Activated naive CD4-positive, alpha-beta T cell treated with anti-CD3 and anti-CD28 coated beads for 36 hours (primary cell): Measurements from ENCODE around the gene GFOD1. TPM values are rescaled to one million over a fixed set of nuclear protein-coding genes. Genes with fewer than 3 reads are reported as not detected.
"Not testable (repeated sequence)": the region's sequence is repeated elsewhere in the genome, so short reads cannot be mapped to it uniquely, and the experiment has no call there.

Experiments used
- CTCF ChIA-PET: fragments of 350-600 bp; sonication (Branson Sonifier 250); formaldehyde crosslinking; loops from one replicate; lab custom pipeline; 2021; ENCODE audit warnings: antibody characterized with exemption; lab: Charles Lee
- DNase-seq: peaks from one replicate; pipeline ENCODE4 v3.0.0-alpha.2; 2020
- H3K27ac Mint-ChIP-seq: one replicate; pipeline ENCODE4 v1.8.0; 2021; ENCODE audit warnings: mild to moderate bottlenecking, mixed read lengths
- H3K27me3 Mint-ChIP-seq: one replicate; pipeline ENCODE4 v1.8.0; 2021; ENCODE audit warnings: low read depth, mixed read lengths
- H3K36me3 Mint-ChIP-seq: one replicate; pipeline ENCODE4 v1.8.0; 2021; ENCODE audit warnings: low read depth, mixed read lengths
- H3K4me1 Mint-ChIP-seq: one replicate; pipeline ENCODE4 v1.8.0; 2021; ENCODE audit warnings: low read depth, mixed read lengths
- H3K4me3 Mint-ChIP-seq: one replicate; pipeline ENCODE4 v1.8.0; 2021; ENCODE audit warnings: mild to moderate bottlenecking, moderate library complexity, mixed read lengths
- H3K9me3 Mint-ChIP-seq: one replicate; pipeline ENCODE4 v1.8.0; 2021; ENCODE audit warnings: mixed read lengths
- intact Hi-C: fragments of 100-400 bp; cut with micrococcal nuclease; formaldehyde crosslinking; loops from one replicate; pipeline ENCODE4 v1.15.1; 2023
- total RNA-seq, 2 experiments: library from RNA; stranded (reverse); gene quantifications; one replicate each; pipeline ENCODE4 v1.2.3, GENCODE V29; 2021

GFOD1 gene
- total RNA-seq, 2 experiments from 2014 or later: 3.7 to 4.2 TPM

- CTCF ChIA-PET: no interaction called here
- no peaks in the 10 kb centered on the region for H3K27me3 Mint-ChIP-seq
- no peak overlapping the region for H3K27ac Mint-ChIP-seq
Observed at GRCh38 chr6:13400772-13401171, 86.6 kb downstream of the GFOD1 start.

GRCh38 chr6:13398421-13398994, 88.9 kb downstream of the GFOD1 start:
- H3K27ac Mint-ChIP-seq: no peak overlapping the region
- CTCF ChIA-PET: no interaction called here
- peaks cover 11% of the 10 kb centered on the region for H3K4me1 Mint-ChIP-seq
- H3K9me3 Mint-ChIP-seq: no peaks in the 10 kb centered on the region
- intact Hi-C loops: no loop called here
- DNase-seq: no peak
- H3K36me3 Mint-ChIP-seq: no peaks in the 10 kb centered on the region
- H3K27me3 Mint-ChIP-seq: no peaks in the 10 kb centered on the region
- H3K4me3 Mint-ChIP-seq: no peak overlapping the region

More at GRCh38 chr6:13400772-13401171, 86.6 kb downstream of the GFOD1 start:
- DNase-seq: no peak
- Mint-ChIP-seq H3K9me3 (no peaks in the 10 kb centered on the region), H3K4me1 (peaks cover 11% of the 10 kb centered on the region), H3K36me3 (no peaks in the 10 kb centered on the region), H3K4me3 (no peak overlapping the region)
- intact Hi-C loops: no loop called here

- Mint-ChIP-seq H3K4me1 (peaks cover 11% of the 10 kb centered on the region), H3K4me3 (no peak overlapping the region), H3K36me3 (no peaks in the 10 kb centered on the region), H3K27me3 (no peaks in the 10 kb centered on the region), H3K9me3 (no peaks in the 10 kb centered on the region), H3K27ac (no peak overlapping the region)
- DNase-seq: no peak
- intact Hi-C loops: no loop called here
- CTCF ChIA-PET: no interaction called here
Observed at GRCh38 chr6:13398069-13398381, 89.4 kb downstream of the GFOD1 start.

- DNase-seq: no peak
- Mint-ChIP-seq H3K4me1 (peaks cover 11% of the 10 kb centered on the region), H3K9me3 (no peaks in the 10 kb centered on the region), H3K27ac (no peak overlapping the region), H3K27me3 (no peaks in the 10 kb centered on the region), H3K36me3 (no peaks in the 10 kb centered on the region), H3K4me3 (no peak overlapping the region)
- CTCF ChIA-PET: no interaction called here
- intact Hi-C loops: no loop called here
Observed at GRCh38 chr6:13397359-13398068, 89.9 kb downstream of the GFOD1 start.

GRCh38 chr6:13396241-13396792, 91.1 kb downstream of the GFOD1 start:
- H3K27ac Mint-ChIP-seq: no peak overlapping the region
- H3K36me3 Mint-ChIP-seq: no peaks in the 10 kb centered on the region
- intact Hi-C loops: no loop called here

GRCh38 chr6:13395272-13396237, 91.8 kb downstream of the GFOD1 start:
- Mint-ChIP-seq H3K4me3 (no peak overlapping the region), H3K27me3 (no peaks in the 10 kb centered on the region), H3K4me1 (peaks cover 6% of the 10 kb centered on the region), H3K27ac (no peak overlapping the region), H3K36me3 (no peaks in the 10 kb centered on the region), H3K9me3 (no peaks in the 10 kb centered on the region)
- intact Hi-C loops: no loop called here
- no peak for DNase-seq
- CTCF ChIA-PET: no interaction called here

More at GRCh38 chr6:13396241-13396792, 91.1 kb downstream of the GFOD1 start:
- Mint-ChIP-seq H3K4me3 (no peak overlapping the region), H3K4me1 (peaks cover 11% of the 10 kb centered on the region), H3K9me3 (no peaks in the 10 kb centered on the region), H3K27me3 (no peaks in the 10 kb centered on the region)
- no peak for DNase-seq
- CTCF ChIA-PET: no interaction called here

- Mint-ChIP-seq H3K36me3 (peaks cover 2% of the 10 kb centered on the region), H3K27me3 (no peaks in the 10 kb centered on the region), H3K4me1 (peaks cover 3% of the 10 kb centered on the region), H3K27ac (no peak overlapping the region), H3K4me3 (no peak overlapping the region), H3K9me3 (peaks cover 8% of the 10 kb centered on the region)
- intact Hi-C loops: no loop called here
- CTCF ChIA-PET: no interaction called here
- no peak for DNase-seq
Observed at GRCh38 chr6:13392462-13392861, 94.9 kb downstream of the GFOD1 start.

- H3K4me3 Mint-ChIP-seq: no peak overlapping the region
- peaks cover 3% of the 10 kb centered on the region for H3K4me1 Mint-ChIP-seq
- intact Hi-C loops: no loop called here
- CTCF ChIA-PET: no interaction called here
- peaks cover 2% of the 10 kb centered on the region for H3K36me3 Mint-ChIP-seq
- no peak overlapping the region for H3K27ac Mint-ChIP-seq
- peaks cover 8% of the 10 kb centered on the region for H3K9me3 Mint-ChIP-seq
- no peaks in the 10 kb centered on the region for H3K27me3 Mint-ChIP-seq
- DNase-seq: no peak
Observed at GRCh38 chr6:13391537-13391936, 95.9 kb downstream of the GFOD1 start.

GRCh38 chr6:13390658-13391057, 96.7 kb downstream of the GFOD1 start:
- Mint-ChIP-seq H3K36me3 (peaks cover 2% of the 10 kb centered on the region), H3K27ac (no peak overlapping the region), H3K27me3 (no peaks in the 10 kb centered on the region), H3K4me1 (peaks cover 3% of the 10 kb centered on the region), H3K9me3 (peaks cover 8% of the 10 kb centered on the region), H3K4me3 (no peak overlapping the region)
- no peak for DNase-seq
- intact Hi-C loops: no loop called here
- CTCF ChIA-PET: no interaction called here

GRCh38 chr6:13389237-13389636, 98.2 kb downstream of the GFOD1 start:
- H3K27me3 Mint-ChIP-seq, H3K27ac Mint-ChIP-seq, H3K36me3 Mint-ChIP-seq, H3K4me3 Mint-ChIP-seq, intact Hi-C loops, DNase-seq, H3K4me1 Mint-ChIP-seq, CTCF ChIA-PET, H3K9me3 Mint-ChIP-seq: not testable (repeated sequence)

- H3K36me3 Mint-ChIP-seq, DNase-seq, intact Hi-C loops, CTCF ChIA-PET, H3K27ac Mint-ChIP-seq, H3K27me3 Mint-ChIP-seq, H3K4me1 Mint-ChIP-seq, H3K4me3 Mint-ChIP-seq, H3K9me3 Mint-ChIP-seq: not testable (repeated sequence)
Observed at GRCh38 chr6:13388769-13389168, 98.6 kb downstream of the GFOD1 start.

GRCh38 chr6:13384966-13385365, 102.4 kb downstream of the GFOD1 start:
- intact Hi-C loops: no loop called here
- H3K4me1 Mint-ChIP-seq: peaks cover 13% of the 10 kb centered on the region
- no peak overlapping the region for H3K27ac Mint-ChIP-seq
- peaks cover 8% of the 10 kb centered on the region for H3K9me3 Mint-ChIP-seq
- CTCF ChIA-PET: interaction anchor here (1.9 kb wide), 1 partner anchor 44 kb away, joined by 5 read pairs; no protein-coding TSS in a partner anchor
- H3K36me3 Mint-ChIP-seq: peaks cover 2% of the 10 kb centered on the region
- DNase-seq: no peak
- no peaks in the 10 kb centered on the region for H3K27me3 Mint-ChIP-seq
- no peak overlapping the region for H3K4me3 Mint-ChIP-seq
